HG02884 (cell line): ENCODE measurements around the gene CAPN10.
"Not testable (repeated sequence)": the region's sequence is repeated elsewhere in the genome, so short reads cannot be mapped to it uniquely, and the experiment has no call there.

Experiments used
- ATAC-seq: cut with Tn5 transposase; IDR thresholded peaks from one replicate; pipeline ENCODE4 v1.9.1; 2021; ENCODE audit warnings: mild to moderate bottlenecking, moderate library complexity; ENCODE audit not compliant: unreplicated experiment

Gene CAPN10

GRCh38 chr2:240601061-240601830, 14.7 kb downstream of the CAPN10 start:
- no peak for ATAC-seq

DNA sequence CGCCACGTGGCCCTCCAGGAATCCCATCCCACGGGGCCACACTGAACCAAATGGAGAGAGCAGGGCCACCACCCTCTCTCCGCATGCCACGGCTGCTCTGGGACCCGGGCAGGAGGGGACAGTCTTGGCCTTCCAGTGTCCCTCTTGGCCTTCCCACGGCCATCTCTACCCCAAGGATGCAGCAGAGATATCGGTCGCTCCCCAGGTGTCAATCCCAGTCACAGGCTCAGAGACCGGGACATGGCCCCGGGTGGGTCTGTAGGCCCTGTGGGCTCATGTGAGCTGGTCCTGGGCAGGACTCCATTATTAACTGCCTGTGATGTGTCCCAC, 15.3 kb downstream of the CAPN10 start:
- ATAC-seq: no peak

DNA sequence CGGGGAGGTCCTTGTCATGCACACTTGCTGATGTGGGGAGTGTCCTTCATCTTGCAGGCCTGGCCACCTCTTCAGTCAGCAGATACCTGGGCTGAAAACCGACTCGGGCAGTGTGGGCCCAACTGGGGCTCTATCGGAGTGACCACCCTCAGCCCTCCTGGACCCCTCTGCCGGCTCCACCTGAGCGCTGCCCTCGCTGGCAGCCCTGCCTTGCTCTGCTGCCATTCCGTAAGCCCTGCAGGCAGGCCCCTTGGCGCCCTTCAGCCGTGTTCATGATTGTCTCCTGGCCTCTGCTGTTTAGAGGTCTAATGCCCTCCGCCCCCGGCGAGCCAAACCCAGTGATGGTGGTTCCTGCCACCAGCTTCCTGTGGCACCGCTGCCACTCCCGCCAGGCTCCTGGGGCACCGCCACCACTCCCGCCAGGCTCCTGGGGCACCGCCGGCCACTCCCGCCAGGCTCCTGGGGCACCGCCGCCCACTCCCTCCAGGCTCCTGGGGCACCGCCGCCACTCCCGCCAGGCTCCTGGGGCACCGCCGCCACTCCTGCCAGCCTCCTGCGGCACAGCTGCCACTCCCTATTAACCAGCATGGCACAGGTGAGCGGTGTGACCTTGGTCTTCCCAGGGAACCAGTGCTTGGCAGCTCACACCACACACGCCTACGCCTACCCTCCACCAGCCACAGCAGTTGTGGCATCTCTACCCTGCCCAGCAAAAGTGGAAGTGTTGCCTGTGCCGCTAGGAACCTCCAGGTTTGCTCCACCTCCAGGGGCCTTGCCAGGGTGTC, 15.9 kb downstream of the CAPN10 start:
- ATAC-seq: no peak

- no peak for ATAC-seq
Measured at GRCh38 chr2:240603081-240603835, 16.7 kb downstream of the CAPN10 start.

- no peak for ATAC-seq
Measured at GRCh38 chr2:240603846-240604245, 17.3 kb downstream of the CAPN10 start.

DNA sequence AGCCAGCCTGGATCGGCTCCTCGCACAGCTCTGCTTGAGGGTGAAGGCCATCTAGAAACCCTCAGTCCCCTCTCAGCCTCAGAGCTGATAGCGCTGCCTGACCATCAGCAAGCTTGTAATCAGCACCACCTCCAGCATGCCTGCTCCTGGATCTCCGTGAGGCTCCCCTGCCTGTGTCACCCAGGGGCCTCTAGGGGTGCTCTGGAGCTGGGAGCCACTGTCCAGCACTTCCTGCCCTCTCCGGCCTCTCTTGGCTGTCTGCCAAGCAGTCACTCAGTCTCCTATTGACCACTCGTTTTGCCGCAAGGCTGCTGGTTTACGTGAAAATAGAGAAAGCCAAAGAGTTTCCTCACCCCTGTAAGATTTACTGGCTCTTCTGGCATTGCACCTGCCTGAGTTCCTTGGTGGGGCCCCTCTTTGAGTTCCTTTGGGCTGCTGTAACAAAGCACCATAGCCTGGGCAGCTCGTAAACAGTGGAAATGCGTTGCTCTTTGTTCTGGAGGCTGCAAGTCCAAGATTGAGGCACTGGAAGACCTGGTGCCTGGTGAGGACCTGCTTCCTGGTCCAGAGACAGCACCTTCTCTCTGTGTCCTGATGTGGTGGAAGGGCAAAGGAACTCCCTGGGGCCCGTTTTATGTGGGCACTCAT, 17.9 kb downstream of the CAPN10 start:
- no peak for ATAC-seq

DNA sequence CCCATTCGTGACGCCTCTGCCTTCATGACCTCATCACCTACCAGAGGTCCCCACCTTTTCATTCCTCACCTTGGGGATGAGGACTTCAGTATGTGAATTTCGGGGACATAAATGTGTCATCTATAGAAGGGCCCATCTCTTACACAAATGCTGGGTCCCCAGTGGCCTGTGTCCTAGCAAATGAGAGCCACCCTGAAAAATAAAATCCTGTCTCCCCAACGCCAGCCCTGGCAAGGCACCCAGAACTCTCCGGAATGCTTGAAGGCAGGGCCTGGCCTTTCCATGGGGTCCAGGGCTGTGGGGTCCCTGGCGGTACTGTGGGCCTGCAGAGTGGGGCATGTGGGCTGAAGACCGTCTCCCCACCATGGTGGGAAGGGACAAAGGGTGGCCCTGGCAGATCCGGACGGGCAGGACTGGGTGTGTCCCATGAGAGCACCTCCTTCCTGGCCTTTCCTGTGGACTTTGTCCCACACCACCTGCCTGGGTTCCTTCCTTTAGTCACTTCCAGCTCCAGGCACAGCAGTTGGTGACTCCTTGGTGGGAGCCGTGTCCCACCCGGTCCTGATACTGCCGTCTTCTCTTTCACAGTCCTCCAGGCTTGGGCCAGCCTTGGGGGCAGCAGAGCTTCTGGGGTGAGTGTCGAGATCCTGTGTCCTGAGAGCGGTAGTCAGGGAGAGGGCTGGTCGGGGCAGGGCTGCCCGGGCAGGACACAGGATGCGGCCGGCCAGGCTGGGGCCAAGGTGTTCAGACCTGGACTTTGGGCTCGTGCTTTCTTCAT, 18.6 kb downstream of the CAPN10 start:
- ATAC-seq: no peak

DNA sequence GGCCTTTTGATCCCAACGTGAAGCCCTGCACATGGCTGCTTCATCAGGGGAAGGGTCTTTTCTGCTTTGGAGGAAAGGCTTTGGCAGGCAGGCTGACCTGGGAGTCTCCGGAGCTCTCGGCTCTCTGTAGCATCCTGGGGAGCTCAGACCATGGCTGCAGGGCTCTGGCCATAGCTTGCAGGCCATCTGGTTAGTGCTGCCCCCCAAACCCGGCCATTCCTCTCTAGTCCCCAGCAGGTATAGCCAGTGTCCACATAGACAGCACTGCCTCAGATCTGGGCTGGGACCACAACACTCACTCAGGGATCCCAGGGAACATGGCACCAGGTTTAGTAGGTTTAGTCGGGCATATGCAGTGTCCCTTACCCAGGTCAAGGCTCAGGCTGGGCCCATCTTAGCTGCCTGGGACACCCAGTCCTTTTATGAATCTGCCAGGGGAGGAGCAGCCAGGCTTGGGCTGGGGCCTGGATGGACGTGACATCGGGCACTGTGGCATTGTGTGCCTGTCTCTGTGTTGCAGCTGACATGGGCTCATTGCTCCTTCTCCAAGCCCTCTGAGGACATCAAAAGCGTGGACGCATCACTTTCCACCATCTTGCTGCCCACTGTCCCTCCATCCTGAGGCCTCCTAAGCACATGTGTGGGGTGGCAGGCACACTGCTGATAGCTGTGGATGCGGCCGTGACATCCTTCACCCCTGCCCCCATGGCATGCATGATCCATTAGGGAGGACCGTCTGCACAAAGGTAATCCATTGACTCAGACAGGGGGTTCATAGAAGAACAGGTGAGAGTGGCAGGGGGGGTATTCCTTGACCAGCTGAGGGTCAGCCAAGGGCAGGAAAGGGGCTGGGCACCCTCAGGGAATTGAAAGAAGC, 19.6 kb downstream of the CAPN10 start:
- ATAC-seq: no peak

DNA sequence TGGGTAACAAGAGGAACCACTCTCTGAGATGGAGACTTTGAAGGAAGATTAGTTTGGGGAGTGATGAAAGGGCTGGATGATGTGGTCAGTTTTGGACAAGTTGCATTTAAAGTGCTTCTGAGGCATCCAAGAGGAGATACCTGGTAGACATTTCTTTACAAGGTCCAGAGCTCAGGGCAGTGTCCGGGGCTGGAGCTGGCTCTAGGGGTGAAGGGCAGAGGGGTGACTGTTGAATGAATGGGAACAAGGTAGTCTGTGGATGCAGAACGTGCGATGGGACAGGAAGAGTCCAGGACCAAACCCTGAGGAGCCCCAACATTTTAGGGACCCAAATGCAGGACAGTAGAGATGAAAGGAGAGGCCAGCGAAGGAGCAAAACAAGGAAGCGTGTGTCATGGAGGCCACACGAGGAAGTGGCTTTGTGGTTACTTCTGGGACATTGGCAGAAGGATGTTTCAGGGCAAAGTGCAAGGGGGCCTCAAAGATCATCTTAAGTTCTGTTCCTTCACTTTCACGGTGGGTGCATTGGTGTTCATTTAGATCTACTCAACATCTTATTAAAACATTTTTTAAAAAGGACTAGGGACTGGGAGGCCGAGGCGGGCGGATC, 25.2 kb downstream of the CAPN10 start:
- ATAC-seq: no peak

- ATAC-seq: no peak
Measured at GRCh38 chr2:240613781-240614180, 27.2 kb downstream of the CAPN10 start.

DNA sequence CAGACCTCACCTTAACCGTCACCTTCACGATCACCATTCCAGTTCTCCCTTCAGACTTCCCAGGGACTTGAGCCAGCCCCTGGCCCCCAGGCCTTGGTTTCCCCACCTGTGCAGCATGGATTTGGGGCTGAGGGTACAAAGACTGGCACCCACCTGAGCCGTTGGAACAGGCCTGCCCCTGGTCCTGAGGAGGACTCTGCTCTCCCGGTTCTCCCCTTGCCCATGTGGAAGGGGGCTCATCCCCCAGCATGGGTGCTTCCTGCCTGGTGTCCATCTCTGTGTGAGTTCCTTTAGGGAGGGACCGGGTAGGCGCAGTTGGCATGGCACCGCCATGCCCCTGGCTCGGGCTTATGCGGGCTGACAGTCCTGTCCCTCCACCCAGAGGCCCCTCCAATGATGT, 27.9 kb downstream of the CAPN10 start:
- ATAC-seq: no peak

DNA sequence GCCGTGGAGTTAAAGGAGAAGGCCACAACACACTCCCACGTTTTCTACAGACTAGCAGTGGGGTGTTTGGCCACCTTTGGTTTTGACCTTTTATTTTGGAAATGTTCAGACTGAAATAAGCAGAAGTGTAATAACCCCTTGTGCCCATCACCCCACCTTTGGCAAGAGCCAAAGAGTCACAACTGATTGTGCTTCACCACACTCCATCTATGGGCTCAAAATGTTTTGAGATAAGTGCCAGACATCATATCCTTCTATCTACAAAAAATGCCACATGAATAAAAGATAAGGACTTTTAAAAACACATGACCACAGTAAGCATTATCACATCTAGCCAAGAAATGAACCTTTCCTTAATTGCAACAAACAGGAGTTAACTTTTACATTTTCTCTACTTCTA, 28.9 kb downstream of the CAPN10 start:
- no peak for ATAC-seq

GRCh38 chr2:240615820-240616547, 29.4 kb downstream of the CAPN10 start:
- ATAC-seq: no peak

DNA sequence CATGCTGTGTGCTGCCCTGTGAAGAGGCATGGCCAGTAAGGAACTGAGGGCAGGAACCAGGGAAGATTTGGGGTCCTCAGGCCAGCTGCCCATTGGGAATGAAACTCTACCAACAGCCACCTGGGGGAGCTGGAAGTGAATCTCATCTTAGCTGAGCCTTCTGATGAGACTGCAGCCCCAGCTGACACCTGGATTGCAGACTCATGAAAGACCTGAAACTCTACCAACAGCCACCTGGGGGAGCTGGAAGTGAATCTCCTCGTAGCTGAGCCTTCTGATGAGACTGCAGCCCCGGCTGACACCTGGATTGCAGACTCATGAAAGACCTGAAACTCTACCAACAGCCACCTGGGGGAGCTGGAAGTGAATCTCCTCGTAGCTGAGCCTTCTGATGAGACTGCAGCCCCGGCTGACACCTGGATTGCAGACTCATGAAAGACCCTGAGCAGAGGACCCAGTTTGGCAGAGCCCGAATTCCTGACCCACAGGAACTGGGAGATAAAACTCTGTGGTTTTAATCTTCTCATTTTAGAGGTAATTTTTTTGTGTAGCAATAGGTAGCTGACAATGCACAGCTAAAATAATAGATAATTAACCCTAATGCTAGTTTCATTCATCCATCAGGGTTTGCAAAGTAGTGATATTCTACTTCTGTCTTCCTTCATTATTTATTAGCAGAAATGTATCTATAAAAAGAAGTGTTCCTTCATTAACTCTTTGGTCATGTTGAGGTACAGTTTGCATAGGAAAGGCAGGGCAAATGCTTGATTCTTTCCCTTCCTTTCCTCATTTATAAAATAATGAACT, 30.5 kb downstream of the CAPN10 start:
- ATAC-seq: not testable (repeated sequence)

GRCh38 chr2:240618776-240619175, 32.2 kb downstream of the CAPN10 start:
- no peak for ATAC-seq

GRCh38 chr2:240619506-240620148, 33.1 kb downstream of the CAPN10 start:
- no peak for ATAC-seq

DNA sequence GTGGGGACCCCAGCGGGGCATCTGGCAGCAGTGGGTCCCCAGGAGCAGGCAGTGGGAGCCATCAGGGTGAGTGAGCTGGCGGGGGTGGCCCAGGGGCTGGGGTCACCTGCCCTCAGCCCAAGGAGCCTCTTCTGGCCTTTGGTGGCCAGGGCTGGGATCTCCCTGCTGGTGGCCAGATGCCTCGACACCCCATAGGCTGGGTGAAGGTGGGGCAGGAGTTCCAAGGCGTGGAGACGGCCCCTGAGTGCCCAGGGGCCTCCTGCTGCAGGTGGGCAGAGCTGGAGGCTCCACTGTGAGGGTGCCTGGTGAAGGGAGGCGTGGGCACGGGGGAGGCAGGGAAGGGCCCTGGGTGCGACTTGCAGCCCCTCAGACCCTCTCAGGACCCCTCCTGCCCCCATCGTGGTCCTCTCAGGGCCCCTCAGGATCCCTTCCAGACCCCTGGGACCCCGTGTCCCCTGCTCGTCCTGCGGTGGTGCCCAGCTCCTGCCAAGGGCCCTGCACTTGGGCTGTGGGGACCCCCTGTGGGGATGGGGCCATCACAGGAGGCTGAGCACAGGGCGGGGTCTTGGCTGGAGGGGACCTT, 33.7 kb downstream of the CAPN10 start:
- no peak for ATAC-seq
